ENCODE results near the gene LCP2. TPM values are rescaled to one million over a fixed set of nuclear protein-coding genes. Genes with fewer than 3 reads are reported as not detected.

The LCP2 gene
- total RNA-seq, 4 donors from 2014 or later: 27.5 to 53.8 (median 47.3) TPM

GRCh38 chr5:170266570-170267381 lies 30.8 kb downstream of the LCP2 start:
- H3K4me1 ChIP-seq: peaks cover 0 to 50% (median 30%) of the 10 kb centered on the region in 4 donors
- H3K27ac ChIP-seq: peak overlapping the region; percentile 23 to 81 (median 50)
- no peaks in the 10 kb centered on the region for H3K27me3 ChIP-seq
- 63 to 69% methylated on average over 17 of the region's 17 CpGs for WGBS, 2 donors
- no peaks in the 10 kb centered on the region for H3K9me3 ChIP-seq
- no peak for DNase-seq (ENCODE audit: low spot score in 2 of 2)
- peak in 1 of 2 donors; percentile 15 for TF ChIP-seq EP300 (IDR thresholded peaks at IDR 0.05)
- TF ChIP-seq POLR2A (IDR thresholded peaks at IDR 0.05): no peak
- H3K36me3 ChIP-seq: peaks cover 0 to 5% (median 0%) of the 10 kb centered on the region in 3 donors
- no peak overlapping the region for H3K4me3 ChIP-seq

GRCh38 chr5:170265522-170265921 lies 32.1 kb downstream of the LCP2 start:
- H3K4me3 ChIP-seq: no peak overlapping the region
- no peaks in the 10 kb centered on the region for H3K9me3 ChIP-seq
- WGBS, 2 donors: 13 to 20% methylated on average over 5 of the region's 5 CpGs
- no peaks in the 10 kb centered on the region for H3K27me3 ChIP-seq
- H3K27ac ChIP-seq: peak overlapping the region; percentile 26 to 81 (median 56)
- peaks cover 0 to 5% (median 0%) of the 10 kb centered on the region in 3 donors for H3K36me3 ChIP-seq
- peaks cover 0 to 50% (median 30%) of the 10 kb centered on the region in 4 donors for H3K4me1 ChIP-seq
- peak in 1 of 2 donors; percentile 60 for DNase-seq (ENCODE audit: low spot score in 2 of 2)
- peak; percentile 51 to 86 for TF ChIP-seq EP300 (IDR thresholded peaks at IDR 0.05)
- TF ChIP-seq CTCF (IDR thresholded peaks at IDR 0.05): no peak
- TF ChIP-seq POLR2A (IDR thresholded peaks at IDR 0.05): peak in 1 of 2 donors; percentile 24

GRCh38 chr5:170263906-170264305 lies 33.7 kb downstream of the LCP2 start:
- TF ChIP-seq EP300 (IDR thresholded peaks at IDR 0.05) (no peak), CTCF (IDR thresholded peaks at IDR 0.05) (no peak), POLR2A (IDR thresholded peaks at IDR 0.05) (no peak)
- 71 to 79% methylated on average over 4 of the region's 4 CpGs for WGBS, 2 donors

GRCh38 chr5:170262061-170263045 lies 35.2 kb downstream of the LCP2 start:
- 82 to 87% methylated on average over 15 of the region's 15 CpGs for WGBS, 2 donors
- peaks cover 0 to 26% (median 16%) of the 10 kb centered on the region in 4 donors for H3K4me1 ChIP-seq
- no peaks in the 10 kb centered on the region for H3K9me3 ChIP-seq
- no peaks in the 10 kb centered on the region for H3K27me3 ChIP-seq
- no peak overlapping the region for H3K27ac ChIP-seq
- no peak overlapping the region for H3K4me3 ChIP-seq
- no peak for TF ChIP-seq POLR2A (IDR thresholded peaks at IDR 0.05)
- no peak for TF ChIP-seq CTCF (IDR thresholded peaks at IDR 0.05)
- no peak for TF ChIP-seq EP300 (IDR thresholded peaks at IDR 0.05)
- H3K36me3 ChIP-seq: peaks cover 0 to 5% (median 0%) of the 10 kb centered on the region in 3 donors
- no peak for DNase-seq (ENCODE audit: low spot score in 2 of 2)

More at GRCh38 chr5:170263906-170264305, 33.7 kb downstream of the LCP2 start:
- H3K27ac ChIP-seq: peak overlapping the region in 2 of 4 donors; percentile 7 to 60
- H3K4me1 ChIP-seq: peaks cover 0 to 42% (median 27%) of the 10 kb centered on the region in 4 donors
- no peak for DNase-seq (ENCODE audit: low spot score in 2 of 2)
- no peaks in the 10 kb centered on the region for H3K27me3 ChIP-seq
- H3K36me3 ChIP-seq: peaks cover 0 to 5% (median 0%) of the 10 kb centered on the region in 3 donors
- no peak overlapping the region for H3K4me3 ChIP-seq
- no peaks in the 10 kb centered on the region for H3K9me3 ChIP-seq

- Histone ChIP-seq H3K27ac (no peak overlapping the region), H3K4me3 (no peak overlapping the region), H3K4me1 (peaks cover 0 to 20% (median 11%) of the 10 kb centered on the region in 4 donors), H3K36me3 (peaks cover 0 to 5% (median 0%) of the 10 kb centered on the region in 3 donors), H3K9me3 (no peaks in the 10 kb centered on the region), H3K27me3 (no peaks in the 10 kb centered on the region)
- DNase-seq (ENCODE audit: low spot score in 2 of 2): no peak
- WGBS, 2 donors: 71 to 84% methylated on average over 3 of the region's 3 CpGs
- TF ChIP-seq POLR2A (IDR thresholded peaks at IDR 0.05) (no peak), CTCF (IDR thresholded peaks at IDR 0.05) (no peak), EP300 (IDR thresholded peaks at IDR 0.05) (no peak)
Measured at GRCh38 chr5:170261528-170262043, 36.0 kb downstream of the LCP2 start.

All from tibial nerve (tissue), 4 donors.